Measurements from ENCODE around the gene RNFT2. TPM values are rescaled to one million over a fixed set of nuclear protein-coding genes. Genes with fewer than 3 reads are reported as not detected.

The RNFT2 gene
- total RNA-seq, 1 donor from 2014 or later = 6.4 TPM

DNA sequence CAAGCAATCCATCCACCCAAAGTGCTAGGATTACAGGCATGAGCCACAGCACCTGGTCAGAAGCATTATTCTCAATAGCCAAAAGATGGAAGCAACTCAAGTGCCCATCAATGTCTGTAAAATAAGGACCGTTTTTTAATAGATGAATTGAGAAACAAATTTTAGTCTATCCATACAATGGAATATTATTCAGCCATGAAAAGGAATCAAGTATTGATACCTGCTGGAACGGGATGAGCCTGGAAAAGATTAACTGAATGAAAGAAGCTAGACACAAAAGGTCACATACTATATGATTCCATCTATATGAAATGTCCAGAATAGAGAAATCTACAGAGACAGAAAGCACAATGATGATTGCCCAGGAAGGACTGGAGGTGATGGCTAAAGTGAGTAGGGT is 163.5 kb downstream of the RNFT2 start:
- intact Hi-C loops (cut with DNase I) = no loop called here
- Histone ChIP-seq H3K4me1 (no peaks in the 10 kb centered on the region), H3K4me3 (no peak overlapping the region), H3K27me3 (no peaks in the 10 kb centered on the region), H3K36me3 (no peaks in the 10 kb centered on the region), H3K27ac (no peak overlapping the region), H3K9me3 (no peaks in the 10 kb centered on the region)
- TF ChIP-seq, protein P1, sequence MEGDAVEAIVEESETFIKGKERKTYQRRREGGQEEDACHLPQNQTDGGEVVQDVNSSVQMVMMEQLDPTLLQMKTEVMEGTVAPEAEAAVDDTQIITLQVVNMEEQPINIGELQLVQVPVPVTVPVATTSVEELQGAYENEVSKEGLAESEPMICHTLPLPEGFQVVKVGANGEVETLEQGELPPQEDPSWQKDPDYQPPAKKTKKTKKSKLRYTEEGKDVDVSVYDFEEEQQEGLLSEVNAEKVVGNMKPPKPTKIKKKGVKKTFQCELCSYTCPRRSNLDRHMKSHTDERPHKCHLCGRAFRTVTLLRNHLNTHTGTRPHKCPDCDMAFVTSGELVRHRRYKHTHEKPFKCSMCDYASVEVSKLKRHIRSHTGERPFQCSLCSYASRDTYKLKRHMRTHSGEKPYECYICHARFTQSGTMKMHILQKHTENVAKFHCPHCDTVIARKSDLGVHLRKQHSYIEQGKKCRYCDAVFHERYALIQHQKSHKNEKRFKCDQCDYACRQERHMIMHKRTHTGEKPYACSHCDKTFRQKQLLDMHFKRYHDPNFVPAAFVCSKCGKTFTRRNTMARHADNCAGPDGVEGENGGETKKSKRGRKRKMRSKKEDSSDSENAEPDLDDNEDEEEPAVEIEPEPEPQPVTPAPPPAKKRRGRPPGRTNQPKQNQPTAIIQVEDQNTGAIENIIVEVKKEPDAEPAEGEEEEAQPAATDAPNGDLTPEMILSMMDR (IDR thresholded peaks at IDR 0.05) = no peak
- no peak for DNase-seq (ENCODE audit: extremely low spot score in 2 of 2)

Small RNAs within 50 kb of the gene (small RNA-seq; reads per million reads assigned to genes)
- gene RNU6-558P = not detected

Other genes starting within 250 kb of the RNFT2 start
- not detected for gene MAP1LC3B2, start 178.9 kb upstream of the RNFT2 start, total RNA-seq
- gene SPRING1, start 246 bp upstream of the RNFT2 start, total RNA-seq = 9.1 TPM
- gene HRK, start 143.1 kb downstream of the RNFT2 start, total RNA-seq = not detected
- 13.8 TPM for gene FBXW8, start 172.6 kb downstream of the RNFT2 start, total RNA-seq